HG03460 (cell line): Measurements from ENCODE around the gene ZNF845.
"Not testable (repeated sequence)": the region's sequence is repeated elsewhere in the genome, so short reads cannot be mapped to it uniquely, and the experiment has no call there.

ENCODE experiments used
- ATAC-seq: cut with Tn5 transposase; IDR thresholded peaks from one replicate; pipeline ENCODE4 v1.9.1; 2021; ENCODE audit not compliant: unreplicated experiment

The ZNF845 gene

GRCh38 chr19:53374743-53375142, 41.2 kb downstream of the ZNF845 start:
- ATAC-seq = no peak

- ATAC-seq = no peak
These were observed 47.8 kb downstream of the ZNF845 start for GRCh38 chr19:53381376-53381775.

GRCh38 chr19:53388168-53388567, 54.6 kb downstream of the ZNF845 start:
- ATAC-seq = no peak

GRCh38 chr19:53388904-53389303, 55.4 kb downstream of the ZNF845 start:
- ATAC-seq = no peak

GRCh38 chr19:53389571-53389970, 56.0 kb downstream of the ZNF845 start:
- no peak for ATAC-seq

GRCh38 chr19:53389978-53390377, 56.4 kb downstream of the ZNF845 start:
- no peak for ATAC-seq

- ATAC-seq = no peak
These were observed 61.0 kb downstream of the ZNF845 start for GRCh38 chr19:53394522-53394973.

GRCh38 chr19:53394974-53395839, 61.7 kb downstream of the ZNF845 start, which contains the start of gene ZNF765:
Gene ZNF765 (plus strand): TSS chr19:53395149. CDS start chr19:53398016, 2,867 bp downstream.
- peak; percentile 82 for ATAC-seq

GRCh38 chr19:53395840-53396524, 62.4 kb downstream of the ZNF845 start:
- not testable (repeated sequence) for ATAC-seq

GRCh38 chr19:53396525-53396868, 62.9 kb downstream of the ZNF845 start:
- no peak for ATAC-seq

GRCh38 chr19:53397918-53398317, 64.4 kb downstream of the ZNF845 start:
- ATAC-seq = not testable (repeated sequence)
